Measurements from ENCODE around the gene RALGAPB. TPM values are rescaled to one million over a fixed set of nuclear protein-coding genes. Genes with fewer than 3 reads are reported as not detected.

The RALGAPB gene
- total RNA-seq, 4 donors from 2014 or later, result 28.1 to 42.2 (median 34.7) TPM

GRCh38 chr20:38626921-38627659, 154.4 kb downstream of the RALGAPB start:
- TF ChIP-seq, protein P1, sequence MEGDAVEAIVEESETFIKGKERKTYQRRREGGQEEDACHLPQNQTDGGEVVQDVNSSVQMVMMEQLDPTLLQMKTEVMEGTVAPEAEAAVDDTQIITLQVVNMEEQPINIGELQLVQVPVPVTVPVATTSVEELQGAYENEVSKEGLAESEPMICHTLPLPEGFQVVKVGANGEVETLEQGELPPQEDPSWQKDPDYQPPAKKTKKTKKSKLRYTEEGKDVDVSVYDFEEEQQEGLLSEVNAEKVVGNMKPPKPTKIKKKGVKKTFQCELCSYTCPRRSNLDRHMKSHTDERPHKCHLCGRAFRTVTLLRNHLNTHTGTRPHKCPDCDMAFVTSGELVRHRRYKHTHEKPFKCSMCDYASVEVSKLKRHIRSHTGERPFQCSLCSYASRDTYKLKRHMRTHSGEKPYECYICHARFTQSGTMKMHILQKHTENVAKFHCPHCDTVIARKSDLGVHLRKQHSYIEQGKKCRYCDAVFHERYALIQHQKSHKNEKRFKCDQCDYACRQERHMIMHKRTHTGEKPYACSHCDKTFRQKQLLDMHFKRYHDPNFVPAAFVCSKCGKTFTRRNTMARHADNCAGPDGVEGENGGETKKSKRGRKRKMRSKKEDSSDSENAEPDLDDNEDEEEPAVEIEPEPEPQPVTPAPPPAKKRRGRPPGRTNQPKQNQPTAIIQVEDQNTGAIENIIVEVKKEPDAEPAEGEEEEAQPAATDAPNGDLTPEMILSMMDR (IDR thresholded peaks at IDR 0.05; ENCODE audit: low read depth), result no peak

Small RNA genes lying within 50 kb of the gene (small RNA-seq; reads per million reads assigned to genes)
- gene MIR548O2 (not detected), gene RF00056 (not detected), gene SNORA60 (85.2 reads per million, percentile 97 among the genes with 10 or more reads in this experiment), gene SNORA71A (11.2 reads per million, percentile 91 among the genes with 10 or more reads in this experiment), gene SNORA71B (36.2 reads per million, percentile 96 among the genes with 10 or more reads in this experiment), gene SNORA71C (11.4 reads per million, percentile 91 among the genes with 10 or more reads in this experiment), gene SNORA71D (727 reads per million, percentile 99 among the genes with 10 or more reads in this experiment), gene SNORA71E (not detected)

Other genes starting within 250 kb of the RALGAPB start
- gene KIAA1755, start 212.1 kb upstream of the RALGAPB start, total RNA-seq, result 1 to 10 TPM; 1.1 to 3.6 (median 2.1) TPM
- under 1 TPM in 1 of 4 donors, not detected in 3; 0.65 TPM for gene BPI, start 168.7 kb upstream of the RALGAPB start, total RNA-seq
- gene LBP, start 126.4 kb upstream of the RALGAPB start, total RNA-seq, result 10 to 100 TPM in 3 of 4 donors, 1 to 10 TPM in 1; 2.6 to 34.4 (median 15.3) TPM
- 10 to 100 TPM in 3 of 4 donors, 1 to 10 TPM in 1; 7.7 to 25.4 (median 20.4) TPM for gene SNHG17, start 37.5 kb upstream of the RALGAPB start, total RNA-seq
- not detected for gene ADIG, start 108.4 kb downstream of the RALGAPB start, total RNA-seq
- gene ARHGAP40, start 129.0 kb downstream of the RALGAPB start, total RNA-seq, result not detected

Data from subcutaneous adipose tissue (tissue), 4 donors.